SJSA1 (cell line): Measurements from ENCODE around the gene MGARP. TPM values are rescaled to one million over a fixed set of nuclear protein-coding genes. Genes with fewer than 3 reads are reported as not detected.

ENCODE experiments used
- DNase-seq, 2 experiments: peaks; one replicate each; pipeline ENCODE4 v3.0.0-alpha.2; 2015 to 2020; ENCODE audit warnings: low spot score in 2 of 2, low read depth in 1 of 2
- H3K27ac ChIP-seq: fragments of 250-450 bp; sonication (Bioruptor Pico); 2 replicates; pipeline ENCODE4 v1.5.1; 2020; ENCODE audit warnings: mild to moderate bottlenecking, moderate library complexity
- H3K27me3 ChIP-seq: fragments of 250-450 bp; sonication (Bioruptor Pico); replicated peaks from 2 replicates; pipeline ENCODE4 v1.5.1; 2020; ENCODE audit warnings: mild to moderate bottlenecking, moderate library complexity
- H3K36me3 ChIP-seq: fragments of 250-450 bp; sonication (Bioruptor Pico); 2 replicates; pipeline ENCODE4 v1.5.1; 2020; ENCODE audit warnings: mild to moderate bottlenecking
- H3K4me1 ChIP-seq: fragments of 250-450 bp; sonication (Bioruptor Pico); replicated peaks from 2 replicates; pipeline ENCODE4 v1.6.1; 2021; ENCODE audit warnings: mild to moderate bottlenecking
- H3K4me3 ChIP-seq: fragments of 250-450 bp; sonication (Bioruptor Pico); 2 replicates; pipeline ENCODE4 v1.5.1; 2020; ENCODE audit warnings: mild to moderate bottlenecking
- H3K9me3 ChIP-seq: fragments of 250-450 bp; sonication (Bioruptor Pico); replicated peaks from 2 replicates; pipeline ENCODE4 v1.5.1; 2020; ENCODE audit warnings: mild to moderate bottlenecking
- total RNA-seq: library from RNA; depleted of rRNA; stranded (reverse); fragments of >200 nt; shearing (Covaris generic); gene quantifications from 2 replicates; pipeline ENCODE4 v1.2.3, GENCODE V29; 2014

MGARP gene
- total RNA-seq, 1 experiment from 2014 or later: 1.6 TPM

DNA sequence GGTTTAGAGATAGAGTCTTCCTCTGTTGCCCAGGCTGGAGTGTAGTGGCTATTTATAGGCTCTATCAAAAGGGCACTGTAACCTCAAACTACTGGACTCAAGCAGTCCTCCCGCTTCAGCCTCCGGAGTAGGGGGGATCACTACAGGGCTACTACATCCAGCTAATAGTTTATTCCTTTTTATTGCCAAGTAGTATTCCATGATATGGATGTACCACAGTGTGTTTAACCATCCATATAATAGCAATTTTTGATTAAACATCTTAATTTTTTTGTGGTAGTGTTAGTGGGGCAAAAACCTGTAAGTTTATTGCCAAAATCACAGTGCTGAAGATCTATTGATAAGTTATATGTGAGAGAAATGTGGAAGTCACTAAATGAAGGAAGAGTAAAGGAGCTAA, 24.9 kb upstream of the MGARP start:
- Histone ChIP-seq H3K4me3 (no peak overlapping the region), H3K36me3 (peaks cover 43% of the 10 kb centered on the region), H3K4me1 (peaks cover 5% of the 10 kb centered on the region), H3K9me3 (no peaks in the 10 kb centered on the region), H3K27ac (no peak overlapping the region), H3K27me3 (no peaks in the 10 kb centered on the region)
- no peak for DNase-seq

DNA sequence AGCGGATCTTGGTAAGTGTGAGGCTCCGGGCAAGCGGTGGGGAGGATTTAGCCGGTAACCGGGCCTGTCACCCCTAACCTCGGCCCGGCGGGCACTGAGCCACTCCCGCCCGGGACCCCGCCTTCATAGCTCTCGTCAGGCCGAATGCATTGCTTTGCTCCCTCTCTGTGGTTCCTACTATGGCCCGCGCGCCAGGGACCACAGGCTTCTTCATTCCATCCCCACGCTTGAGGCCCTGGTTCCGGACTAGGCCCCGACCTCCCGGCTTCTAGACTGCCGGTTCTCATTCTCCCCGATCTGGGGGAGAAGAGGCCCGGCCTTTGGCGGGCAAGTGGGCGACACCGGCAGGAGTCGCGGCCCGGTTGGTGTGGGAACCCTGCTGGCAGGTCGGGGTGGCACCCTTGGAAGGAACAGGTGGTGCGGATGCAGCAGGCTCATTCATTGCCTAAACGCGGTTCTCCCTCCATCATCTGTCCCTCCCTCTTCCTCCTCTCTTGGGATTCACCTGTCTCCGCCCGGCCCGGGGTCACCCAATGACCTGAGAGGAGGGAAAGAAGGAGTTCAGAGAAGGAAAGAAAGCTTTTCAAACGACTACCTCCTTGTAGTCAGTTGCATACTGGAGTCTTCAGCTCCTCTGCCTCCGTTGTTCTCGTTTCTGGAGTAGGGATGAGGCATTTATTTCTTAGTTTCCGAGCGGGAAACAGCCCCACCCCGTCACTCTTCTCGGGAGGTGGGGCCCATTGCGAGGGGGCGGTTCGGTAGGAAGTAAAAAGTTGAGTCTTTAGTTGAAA, 22.0 kb upstream of the MGARP start, which contains the start of gene NDUFC1:
Gene NDUFC1 (minus strand): TSS at position 657 of the 791 bp plus-strand sequence. CDS start 6,679 bp downstream, outside the sequence.
- Histone ChIP-seq H3K36me3 (peaks cover 30% of the 10 kb centered on the region), H3K4me1 (peaks cover 13% of the 10 kb centered on the region), H3K27me3 (no peaks in the 10 kb centered on the region), H3K4me3 (peak within 1 kb of the TSS; percentile 69), H3K27ac (peak within 1 kb of the TSS; percentile 54), H3K9me3 (no peaks in the 10 kb centered on the region)
- peak; percentile 48 to 52 for DNase-seq

DNA sequence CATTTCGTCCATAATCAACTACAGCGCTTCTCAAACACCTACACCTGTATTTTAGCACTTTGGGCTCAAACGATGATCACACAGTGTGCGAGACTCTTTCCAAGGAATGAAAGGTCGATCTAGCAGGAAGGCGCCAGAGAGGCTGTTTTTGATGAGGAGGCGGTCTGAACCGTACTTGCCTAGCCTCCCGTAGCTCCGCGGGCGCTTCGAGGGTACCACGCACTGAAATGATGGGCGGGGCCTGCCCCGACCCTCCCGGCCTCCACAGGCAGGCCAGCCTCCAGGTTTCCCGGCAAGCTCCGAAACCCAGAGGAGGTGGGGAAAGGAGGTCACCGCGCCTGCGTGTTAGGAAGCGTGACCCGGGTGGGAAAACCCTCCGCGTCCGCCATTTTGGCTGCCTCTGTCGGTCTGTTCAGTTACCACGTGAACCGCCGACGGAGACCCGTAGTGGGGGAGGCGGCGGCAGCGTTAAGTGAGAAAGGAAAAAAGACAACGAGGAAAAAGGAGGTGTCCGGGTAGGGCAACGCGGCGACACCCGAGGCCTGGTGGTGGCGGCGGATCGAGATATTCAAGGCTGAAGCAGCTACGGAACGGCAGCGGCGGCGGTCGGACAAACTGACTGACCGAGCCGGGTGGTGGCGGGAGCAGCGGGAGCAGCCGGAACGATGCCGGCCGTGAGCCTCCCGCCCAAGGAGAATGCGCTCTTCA, 21.2 kb upstream of the MGARP start, which contains the start of gene NAA15:
Gene NAA15 (plus strand): TSS at position 393 of the 708 bp plus-strand sequence. CDS start 273 bp downstream, at position 666.
- Histone ChIP-seq H3K9me3 (no peaks in the 10 kb centered on the region), H3K27ac (peak within 1 kb of the TSS; percentile 69), H3K4me1 (peaks cover 16% of the 10 kb centered on the region), H3K4me3 (peak within 1 kb of the TSS; percentile 69), H3K36me3 (peaks cover 25% of the 10 kb centered on the region), H3K27me3 (no peaks in the 10 kb centered on the region)
- peak; percentile 97 to 98 for DNase-seq

DNA sequence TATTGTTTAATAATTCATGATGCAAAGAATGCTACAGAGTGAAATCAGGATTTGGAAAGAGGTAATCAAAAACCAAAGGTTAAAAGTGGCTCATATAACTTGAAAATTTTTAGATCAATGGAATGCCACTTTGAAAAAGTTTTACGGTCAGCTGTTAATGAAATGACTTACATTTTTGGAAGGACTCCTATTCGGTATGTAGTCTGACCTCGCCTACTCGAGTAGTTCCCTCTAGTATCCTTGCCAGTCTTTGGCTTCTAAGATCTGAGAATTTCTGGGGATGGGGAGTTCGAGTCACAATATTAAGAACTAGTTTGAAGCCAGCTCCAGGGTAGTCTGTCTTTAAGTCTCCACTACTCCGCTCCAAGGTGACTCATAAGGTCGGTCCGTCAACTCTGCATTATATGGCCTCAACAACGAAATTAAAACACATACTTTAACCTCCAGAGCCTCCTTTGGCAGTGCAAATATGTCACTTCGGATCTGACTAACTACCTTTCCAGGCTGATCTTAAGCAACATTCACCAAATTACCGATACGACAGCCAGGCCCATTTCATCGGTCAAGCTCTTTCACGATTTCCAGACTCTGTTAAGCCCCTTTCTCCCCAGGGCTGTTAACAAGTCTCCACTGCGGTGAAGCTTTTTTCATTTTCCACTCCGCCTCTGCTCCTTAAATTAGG, 20.5 kb upstream of the MGARP start:
- Histone ChIP-seq H3K4me3 (peak overlapping the region; percentile 69), H3K36me3 (peaks cover 21% of the 10 kb centered on the region), H3K27me3 (no peaks in the 10 kb centered on the region), H3K9me3 (no peaks in the 10 kb centered on the region), H3K27ac (peak overlapping the region; percentile 69), H3K4me1 (peaks cover 20% of the 10 kb centered on the region)
- no peak for DNase-seq

DNA sequence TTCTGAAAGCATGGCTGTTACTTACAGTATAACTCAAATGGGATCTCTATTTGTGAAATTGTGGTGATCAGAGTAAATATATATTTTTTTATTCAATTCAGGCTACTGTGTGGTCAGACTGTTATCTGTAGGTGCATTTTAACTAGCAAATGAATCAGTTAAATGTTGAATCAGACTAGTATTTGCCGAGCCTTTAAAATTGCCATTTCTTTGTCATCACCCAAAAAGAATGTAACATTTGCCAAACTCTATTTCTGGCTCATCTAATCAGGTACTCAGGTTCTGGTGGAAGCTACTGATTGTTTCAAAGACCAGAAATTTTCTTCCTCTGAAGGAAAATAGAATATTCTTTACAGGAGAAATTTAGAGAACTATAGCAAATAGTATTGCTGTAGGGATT, 19.5 kb upstream of the MGARP start:
- Histone ChIP-seq H3K4me1 (peaks cover 20% of the 10 kb centered on the region), H3K27ac (peak overlapping the region; percentile 69; the same call in 1 of the 2 replicates), H3K4me3 (no peak overlapping the region), H3K36me3 (peaks cover 12% of the 10 kb centered on the region), H3K9me3 (no peaks in the 10 kb centered on the region), H3K27me3 (no peaks in the 10 kb centered on the region)
- DNase-seq: no peak

DNA sequence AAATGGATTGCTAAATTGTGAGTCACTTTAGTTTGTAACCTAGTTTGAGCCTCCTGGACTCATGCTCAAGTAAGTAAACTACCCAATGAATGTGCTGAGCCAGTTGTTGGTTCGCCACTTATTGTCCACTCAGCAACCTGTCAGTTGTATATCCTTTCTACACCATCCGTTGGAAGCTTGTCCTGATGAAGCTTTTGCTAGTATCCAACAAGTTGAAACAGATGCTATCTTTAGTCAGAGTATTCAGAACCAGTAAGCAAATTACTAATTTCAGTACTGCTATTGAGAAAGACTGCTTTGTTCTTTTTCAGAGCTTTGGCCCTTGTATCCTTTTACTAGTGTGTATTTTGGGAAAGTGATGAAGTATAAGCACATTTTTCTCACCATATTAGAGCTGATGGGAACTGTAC, 17.0 kb upstream of the MGARP start:
- H3K4me3 ChIP-seq: no peak overlapping the region
- no peak for DNase-seq

DNA sequence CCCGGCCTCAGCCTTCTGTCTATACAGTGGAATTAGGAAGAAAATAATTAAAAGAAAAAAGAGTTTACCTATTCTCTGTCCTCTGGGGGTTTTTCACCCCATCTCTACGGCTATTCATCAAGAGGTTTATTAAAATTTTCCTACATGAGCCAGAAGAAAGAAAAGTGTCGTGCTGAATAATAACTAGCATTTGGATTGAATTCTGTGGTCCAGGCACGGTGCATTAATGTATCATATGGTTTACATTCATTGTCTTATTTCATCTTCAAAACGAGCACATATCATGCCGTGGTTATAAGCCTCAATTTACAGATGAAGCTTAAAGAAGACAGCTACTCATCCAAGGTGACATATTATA, 15.9 kb upstream of the MGARP start:
- H3K4me1 ChIP-seq: peaks cover 20% of the 10 kb centered on the region
- H3K4me3 ChIP-seq: peak overlapping the region; percentile 62
- no peaks in the 10 kb centered on the region for H3K9me3 ChIP-seq
- no peak for DNase-seq
- no peak overlapping the region for H3K27ac ChIP-seq
- peaks cover 24% of the 10 kb centered on the region for H3K36me3 ChIP-seq
- H3K27me3 ChIP-seq: no peaks in the 10 kb centered on the region

More for the DNA sequence above, 17.0 kb upstream of the MGARP start:
- Histone ChIP-seq H3K36me3 (peaks cover 23% of the 10 kb centered on the region), H3K4me1 (peaks cover 20% of the 10 kb centered on the region), H3K27me3 (no peaks in the 10 kb centered on the region), H3K9me3 (no peaks in the 10 kb centered on the region), H3K27ac (no peak overlapping the region)

DNA sequence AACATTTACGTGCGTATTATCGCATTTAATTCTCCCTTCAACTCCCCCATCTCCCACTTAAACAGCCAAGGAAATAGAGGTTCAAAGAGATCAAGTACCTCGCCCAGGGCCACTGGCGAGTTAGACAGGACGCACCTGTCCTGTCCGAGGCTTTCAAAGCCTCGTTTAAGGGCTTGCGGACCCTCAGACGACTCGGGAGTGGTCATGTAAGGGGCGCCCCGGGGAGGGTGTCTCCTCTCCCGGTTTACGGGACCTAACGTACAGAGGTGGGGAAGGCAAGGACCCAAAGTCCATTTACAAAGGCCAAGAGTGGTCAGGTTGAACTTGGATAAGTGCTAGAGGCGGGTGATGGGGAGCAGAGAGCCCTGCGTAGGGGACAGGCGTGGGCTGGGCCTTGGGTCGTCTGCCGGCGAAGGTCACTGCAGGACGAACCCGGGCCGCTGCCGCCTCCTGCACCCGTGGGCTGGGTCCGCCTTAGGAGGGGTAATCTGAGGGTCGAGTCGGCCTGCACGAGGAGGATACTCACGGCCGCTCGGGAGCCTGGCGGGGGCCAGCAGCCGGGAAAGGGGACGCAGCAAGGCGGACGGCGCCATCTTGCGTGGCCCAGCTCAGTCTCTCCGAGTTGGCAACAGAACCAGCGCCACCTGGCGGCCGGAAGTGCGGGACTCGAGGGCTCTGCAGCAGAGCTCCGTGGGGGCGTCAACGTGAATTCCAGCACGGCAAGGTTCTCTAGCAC, 15.3 kb upstream of the MGARP start:
- Histone ChIP-seq H3K27ac (peak overlapping the region; percentile 64), H3K9me3 (no peaks in the 10 kb centered on the region), H3K4me1 (peaks cover 20% of the 10 kb centered on the region), H3K27me3 (no peaks in the 10 kb centered on the region), H3K4me3 (peak overlapping the region; percentile 62), H3K36me3 (peaks cover 27% of the 10 kb centered on the region)
- peak; percentile 92 to 97 for DNase-seq

DNA sequence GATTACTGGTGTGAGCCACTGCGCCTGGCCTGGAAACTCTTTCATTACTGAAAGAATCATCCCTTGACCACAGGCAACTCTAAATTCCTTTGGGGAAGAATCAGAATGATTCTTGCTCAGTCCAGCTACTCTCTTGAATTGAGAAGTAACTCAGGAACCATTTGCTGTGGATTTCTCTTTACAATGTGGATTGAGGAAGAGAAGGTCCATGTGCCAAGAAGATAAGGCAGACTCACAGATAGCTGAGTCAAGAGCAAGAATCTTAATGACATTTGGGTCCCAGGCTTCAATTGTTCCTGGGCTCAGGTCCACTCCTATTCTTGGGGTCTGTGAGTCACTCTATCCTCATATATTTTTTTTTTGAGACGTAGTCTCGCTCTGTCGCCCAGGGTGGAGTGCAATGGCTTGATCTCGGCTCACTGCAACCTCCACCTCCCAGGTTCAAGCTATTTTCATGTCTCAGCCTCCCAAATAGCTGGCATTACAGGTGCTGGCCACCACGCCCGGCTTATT, 6.2 kb upstream of the MGARP start:
- Histone ChIP-seq H3K27me3 (no peaks in the 10 kb centered on the region), H3K4me1 (no peaks in the 10 kb centered on the region), H3K4me3 (no peak overlapping the region), H3K36me3 (peaks cover 18% of the 10 kb centered on the region), H3K27ac (no peak overlapping the region), H3K9me3 (0 out of 2 replicates have a peak, but pooled peaks cover 2% of the 10 kb centered on the region)
- no peak for DNase-seq

DNA sequence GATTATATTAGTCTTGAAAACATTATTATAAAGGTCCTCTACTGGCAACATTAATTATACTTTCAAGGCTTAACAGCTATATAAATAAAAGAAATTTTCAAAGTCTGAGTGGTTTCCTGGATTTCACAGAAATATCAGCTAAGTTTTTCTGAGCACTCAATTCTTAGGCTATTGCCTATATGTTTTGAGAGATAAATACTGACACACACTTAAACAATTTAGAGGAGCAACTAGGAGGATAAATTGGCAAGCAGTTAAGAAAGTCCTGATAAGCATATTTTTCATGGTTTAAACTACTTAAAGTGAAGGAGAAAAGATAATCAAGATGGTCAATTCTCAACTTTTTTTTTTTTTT, 2.7 kb upstream of the MGARP start:
- Histone ChIP-seq H3K4me3 (no peak overlapping the region), H3K36me3 (no peaks in the 10 kb centered on the region)
- DNase-seq: no peak

DNA sequence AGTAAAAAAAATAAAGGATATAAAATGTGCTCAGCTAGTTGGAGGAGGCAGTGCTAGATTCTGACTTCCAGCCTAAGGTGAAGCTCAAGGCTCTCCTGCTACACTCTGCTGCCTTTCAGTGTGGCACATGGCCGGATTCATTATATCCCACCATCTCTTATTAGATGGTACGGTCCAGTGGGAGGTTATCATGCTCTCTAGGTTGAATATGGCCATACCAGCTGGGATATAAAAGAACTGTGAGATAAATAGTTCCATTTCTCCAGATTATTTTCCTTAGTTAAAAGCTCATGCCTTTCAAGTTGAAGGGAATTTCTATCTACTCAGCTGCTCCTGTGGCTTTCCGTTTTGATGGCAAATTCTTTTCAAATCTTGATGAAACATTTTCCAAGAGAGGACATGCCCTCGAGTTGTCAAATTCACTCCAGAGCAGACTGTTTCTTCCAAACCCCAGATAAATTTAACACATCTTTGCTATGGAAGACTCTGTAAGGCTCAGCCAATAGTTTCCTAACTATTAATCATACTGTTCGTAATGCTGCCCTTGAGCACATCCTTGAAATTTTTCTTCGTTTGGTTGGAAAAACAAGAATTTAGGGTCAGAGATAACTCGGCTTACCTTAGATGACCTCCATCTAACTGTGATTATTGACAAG, 2.2 kb upstream of the MGARP start:
- Histone ChIP-seq H3K9me3 (0 out of 2 replicates have a peak, but pooled peaks cover 2% of the 10 kb centered on the region), H3K4me1 (no peaks in the 10 kb centered on the region), H3K27me3 (no peaks in the 10 kb centered on the region), H3K4me3 (no peak overlapping the region), H3K27ac (no peak overlapping the region), H3K36me3 (no peaks in the 10 kb centered on the region)
- no peak for DNase-seq

More for the DNA sequence above, 2.7 kb upstream of the MGARP start:
- 0 out of 2 replicates have a peak, but pooled peaks cover 2% of the 10 kb centered on the region for H3K9me3 ChIP-seq
- no peaks in the 10 kb centered on the region for H3K4me1 ChIP-seq
- H3K27ac ChIP-seq: no peak overlapping the region
- no peaks in the 10 kb centered on the region for H3K27me3 ChIP-seq

DNA sequence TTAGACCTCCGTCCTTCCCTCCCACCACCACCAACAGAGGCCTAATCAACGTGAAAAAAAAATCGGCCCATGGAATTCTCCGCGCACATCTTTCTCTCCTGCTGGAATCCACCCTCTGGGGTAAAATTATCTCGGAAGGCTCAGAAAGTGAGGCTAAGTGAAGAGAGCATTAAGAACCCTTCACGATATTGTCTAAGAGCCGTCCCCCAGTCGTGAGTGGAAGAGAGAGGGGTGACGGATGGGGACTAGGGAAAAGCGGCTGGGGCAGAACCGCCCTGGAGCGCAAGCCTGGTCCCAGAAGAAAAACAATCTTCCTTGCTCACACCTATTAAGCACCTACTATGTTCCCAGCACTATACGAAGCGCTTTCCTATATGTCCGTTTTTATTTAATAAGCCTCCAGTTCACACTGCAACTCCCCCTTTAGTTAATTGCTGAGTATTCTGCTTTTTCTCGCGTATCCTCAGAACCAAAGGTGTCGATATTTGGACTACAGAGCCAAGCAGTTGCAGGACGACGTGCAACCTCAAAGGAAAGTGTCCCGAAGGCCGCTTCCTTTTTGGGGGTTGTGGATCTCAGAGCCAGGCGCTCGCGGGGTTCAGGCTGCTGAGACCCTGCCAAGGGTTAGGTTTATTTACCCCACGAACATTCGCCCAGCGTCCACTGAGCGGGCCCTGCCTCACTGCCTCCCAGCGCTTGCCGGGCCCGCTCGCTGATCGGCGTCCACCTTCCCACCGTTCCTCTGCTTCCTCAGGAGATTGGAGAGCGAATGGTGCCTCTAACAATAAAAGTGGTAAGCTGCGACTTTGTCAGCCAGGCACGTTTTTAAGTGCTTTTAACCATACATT, 889 bp downstream of the MGARP start:
- no peak overlapping the region for H3K27ac ChIP-seq
- no peaks in the 10 kb centered on the region for H3K27me3 ChIP-seq
- H3K4me3 ChIP-seq: no peak overlapping the region; the same call in 1 of the 2 replicates
- H3K4me1 ChIP-seq: no peaks in the 10 kb centered on the region
- DNase-seq: no peak
- H3K9me3 ChIP-seq: no peaks in the 10 kb centered on the region
- H3K36me3 ChIP-seq: no peaks in the 10 kb centered on the region
